GM18517 (cell line): ENCODE data around the gene SPTBN2.
"Not testable (repeated sequence)": the region's sequence is repeated elsewhere in the genome, so short reads cannot be mapped to it uniquely, and the experiment has no call there.

Experiments used
- ATAC-seq: cut with Tn5 transposase; IDR thresholded peaks from one replicate; pipeline ENCODE4 v1.9.1; 2021; ENCODE audit warnings: mild to moderate bottlenecking, moderate library complexity; ENCODE audit not compliant: unreplicated experiment

SPTBN2 gene

DNA sequence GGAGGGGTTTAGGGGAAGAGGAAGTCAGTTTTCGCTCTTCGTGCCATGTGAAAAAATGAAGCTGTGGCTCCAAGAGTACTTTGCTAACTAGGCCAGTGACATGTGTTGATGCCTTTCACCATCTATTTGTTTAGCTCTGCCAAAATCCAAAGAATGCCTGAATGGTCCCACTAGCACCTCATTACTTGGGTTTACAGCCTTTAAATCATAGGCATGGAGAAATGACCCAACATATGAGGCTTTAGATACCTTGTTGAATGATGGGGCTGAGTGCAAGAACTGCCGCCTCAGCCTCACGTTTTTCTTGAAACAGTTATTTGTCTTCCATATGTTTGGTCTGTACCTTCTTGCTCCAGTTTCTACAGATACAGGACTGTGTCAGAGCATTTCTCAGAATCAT, 82.2 kb downstream of the SPTBN2 start:
- ATAC-seq: no peak

DNA sequence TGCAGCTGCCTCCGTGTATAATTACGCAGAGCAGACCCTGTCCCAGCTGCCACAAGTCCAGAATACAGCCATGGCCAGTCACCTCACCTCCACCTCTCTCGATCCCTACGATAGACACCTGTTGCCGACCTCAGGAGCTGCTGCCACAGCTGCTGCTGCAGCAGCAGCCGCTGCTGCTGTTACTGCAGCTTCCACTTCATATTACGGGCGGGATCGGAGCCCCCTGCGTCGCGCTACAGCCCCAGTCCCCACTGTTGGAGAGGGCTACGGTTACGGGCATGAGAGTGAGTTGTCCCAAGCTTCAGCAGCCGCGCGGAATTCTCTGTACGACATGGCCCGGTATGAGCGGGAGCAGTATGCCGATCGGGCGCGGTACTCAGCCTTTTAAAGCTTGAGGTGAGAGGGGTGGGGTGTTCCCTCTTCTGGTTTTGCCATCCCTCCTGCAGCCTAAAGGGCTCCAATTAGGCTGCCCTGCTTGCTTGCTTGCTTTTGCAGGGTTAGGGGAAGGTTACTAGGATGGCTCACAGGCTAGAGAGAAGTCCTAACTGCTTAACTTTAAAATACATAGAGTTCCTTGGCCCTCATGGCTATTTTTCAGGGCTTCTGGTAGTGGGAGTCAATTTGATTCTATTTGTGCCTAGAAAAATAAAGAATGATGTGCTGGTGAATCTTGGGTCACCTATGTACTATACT, 85.1 kb downstream of the SPTBN2 start:
- ATAC-seq: no peak

DNA sequence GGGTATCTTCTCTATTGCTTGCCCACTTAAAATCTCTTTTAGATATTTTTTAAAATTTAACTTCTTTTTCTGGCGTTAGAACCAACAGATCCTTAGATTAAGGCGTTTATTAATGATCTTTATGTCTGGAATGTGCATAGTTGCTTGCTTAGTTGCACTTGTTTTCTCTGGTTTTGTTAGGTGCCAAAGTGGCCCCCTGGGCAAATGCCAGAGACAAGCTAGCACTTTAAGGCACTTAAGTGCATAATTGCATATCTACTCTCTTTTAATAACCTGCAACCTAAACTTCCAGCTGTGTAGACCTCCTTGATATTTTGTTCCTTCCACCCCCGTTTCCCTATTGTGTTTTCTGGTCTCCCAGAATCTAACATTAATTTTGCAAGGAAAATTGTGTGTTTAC, 87.2 kb downstream of the SPTBN2 start:
- no peak for ATAC-seq

DNA sequence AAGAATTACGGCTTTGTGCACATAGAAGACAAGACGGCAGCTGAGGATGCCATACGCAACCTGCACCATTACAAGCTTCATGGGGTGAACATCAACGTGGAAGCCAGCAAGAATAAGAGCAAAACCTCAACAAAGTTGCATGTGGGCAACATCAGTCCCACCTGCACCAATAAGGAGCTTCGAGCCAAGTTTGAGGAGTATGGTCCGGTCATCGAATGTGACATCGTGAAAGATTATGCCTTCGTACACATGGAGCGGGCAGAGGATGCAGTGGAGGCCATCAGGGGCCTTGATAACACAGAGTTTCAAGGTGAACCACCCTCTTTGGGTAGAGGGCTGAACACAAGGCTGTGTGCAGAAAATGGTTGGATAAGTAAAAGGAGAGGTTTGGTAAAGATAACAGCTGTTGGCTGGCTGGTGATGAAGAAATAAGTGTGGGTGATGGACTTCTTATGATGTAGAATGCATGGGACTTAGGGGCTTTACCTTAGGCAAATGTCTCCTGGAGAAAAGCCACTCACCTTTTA, 89.1 kb downstream of the SPTBN2 start:
- ATAC-seq: not testable (repeated sequence)

DNA sequence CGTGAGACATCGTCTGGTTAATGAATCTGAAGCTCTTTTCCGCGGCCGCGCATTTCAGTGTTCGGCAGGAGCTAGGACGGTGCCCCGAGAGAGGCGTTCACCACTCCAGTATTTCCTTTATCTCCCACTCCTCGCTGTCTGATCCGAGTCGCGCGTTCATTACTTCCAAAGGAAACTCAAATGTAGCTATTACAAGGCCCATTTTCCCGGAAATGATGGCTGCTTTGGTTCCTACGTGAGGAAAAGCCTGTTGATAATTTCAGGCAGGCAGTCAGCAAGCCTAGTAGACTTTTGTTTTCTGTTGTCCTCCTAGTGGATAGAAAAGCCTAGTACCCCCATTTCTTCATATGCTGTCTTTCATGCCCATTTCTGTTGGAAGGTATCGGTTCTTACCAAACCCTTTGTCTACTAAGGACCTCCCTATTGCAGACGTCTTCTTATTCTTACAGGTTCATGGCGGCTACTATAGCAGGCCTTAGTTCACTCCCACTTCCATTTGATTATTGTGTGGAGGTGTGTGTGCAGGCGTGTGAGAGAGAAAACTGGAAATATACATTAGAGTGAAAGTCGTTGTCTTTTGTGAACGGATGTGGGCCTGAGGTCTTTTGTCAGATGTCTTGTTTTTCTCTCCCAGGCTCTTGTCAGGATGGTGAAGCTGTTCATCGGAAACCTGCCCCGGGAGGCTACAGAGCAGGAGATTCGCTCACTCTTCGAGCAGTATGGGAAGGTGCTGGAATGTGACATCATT, 89.8 kb downstream of the SPTBN2 start:
- ATAC-seq: no peak

DNA sequence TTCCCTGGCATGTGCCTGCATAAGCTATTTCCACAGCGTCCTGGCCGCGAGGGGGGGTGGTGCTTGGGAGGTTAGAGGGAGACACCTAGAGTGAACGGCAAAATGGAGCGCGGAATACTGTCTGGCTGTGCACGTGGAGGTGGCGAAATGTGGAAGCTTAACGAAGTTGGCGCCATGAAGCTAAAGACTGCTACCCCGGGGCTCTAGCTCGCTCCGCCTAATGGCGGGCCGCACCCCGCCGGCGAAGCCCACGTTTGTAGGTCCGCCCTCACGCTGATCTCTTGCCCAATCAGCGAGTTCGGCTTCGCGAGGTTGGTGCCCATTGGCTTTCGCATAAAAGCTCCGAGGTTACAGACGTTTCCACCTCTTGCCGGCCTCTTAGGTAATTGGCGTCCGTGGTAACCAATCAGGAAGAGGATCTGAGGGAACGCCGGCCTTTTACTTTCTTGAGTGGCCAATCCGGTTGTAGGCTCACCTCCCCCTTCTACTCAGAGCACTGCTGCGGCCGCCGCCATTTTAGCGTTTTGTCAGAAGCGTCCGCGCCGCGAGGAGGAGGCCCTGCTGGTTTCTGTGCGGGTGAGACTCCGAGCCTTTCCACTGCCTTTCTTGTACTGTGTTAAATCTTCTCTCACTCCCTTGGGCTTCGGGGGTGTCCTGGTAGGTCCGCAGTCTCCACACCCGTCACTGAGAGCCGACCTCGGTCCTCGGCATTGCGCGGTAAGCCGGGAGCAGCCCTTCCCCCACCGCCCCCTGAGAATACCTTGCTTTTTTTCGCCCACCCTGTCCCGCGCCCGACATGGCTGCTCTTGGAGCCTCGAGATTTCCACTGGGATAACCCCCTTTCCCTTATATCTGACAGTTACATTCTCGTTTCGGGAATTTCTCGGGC, 90.6 kb downstream of the SPTBN2 start, which contains the start of gene RBM4:
TSS of gene RBM4 (plus strand) at position 527 of the 889 bp plus-strand sequence. CDS start 1,009 bp downstream, outside the sequence.
- peak; percentile 90 for ATAC-seq

DNA sequence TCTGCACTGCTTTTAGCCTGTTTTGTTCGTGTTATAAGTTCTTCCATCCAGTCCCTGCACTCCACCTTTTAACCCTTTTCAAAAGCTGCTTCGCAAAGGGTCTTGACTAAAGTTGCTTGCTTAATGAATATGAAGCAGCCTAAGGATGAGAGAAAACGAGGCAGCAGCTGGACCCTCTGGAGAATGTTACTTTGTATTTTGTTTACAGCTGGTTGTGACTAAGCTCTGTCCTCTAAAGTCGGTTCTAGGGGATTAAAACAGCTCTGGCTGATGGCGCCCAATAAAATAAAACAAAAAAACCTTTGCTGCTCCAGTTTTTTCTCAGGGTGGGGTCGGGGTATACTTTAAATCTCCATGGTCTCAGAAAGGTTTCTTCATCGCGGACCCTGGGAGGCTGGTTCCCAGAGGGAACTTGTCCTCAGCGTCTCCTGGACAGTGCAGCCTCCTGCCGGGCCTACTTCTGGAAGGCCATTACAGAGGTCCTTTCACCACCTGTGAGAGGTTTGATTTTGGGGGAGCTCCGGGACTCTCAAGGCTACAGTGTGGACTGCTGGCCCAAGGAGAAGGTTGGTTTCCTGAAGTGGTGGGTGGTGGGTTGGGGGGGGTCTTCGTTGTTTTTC, 91.3 kb downstream of the SPTBN2 start:
- no peak for ATAC-seq

DNA sequence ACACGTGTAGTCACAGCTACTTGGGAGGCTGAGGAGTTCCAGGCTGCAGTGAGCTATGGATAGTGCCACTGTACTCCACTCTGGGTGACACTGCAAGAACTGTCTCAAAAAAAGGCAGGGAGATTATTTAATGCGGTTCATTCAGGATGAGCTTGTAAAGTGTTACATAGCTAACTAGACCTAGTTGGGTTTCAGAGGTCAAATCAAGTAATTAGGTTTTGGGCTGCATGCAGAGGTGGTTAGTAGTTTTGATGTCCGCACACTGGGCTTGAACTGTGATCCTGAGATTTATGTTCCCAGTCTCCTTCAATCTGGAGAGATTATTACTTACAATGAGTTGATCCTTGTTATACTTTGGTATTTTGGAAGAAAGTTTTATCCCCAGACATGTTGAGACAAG, 92.6 kb downstream of the SPTBN2 start:
- ATAC-seq: no peak
